ENCODE results near the gene GPR32.
"Not testable (repeated sequence)": the region's sequence is repeated elsewhere in the genome, so short reads cannot be mapped to it uniquely, and the experiment has no call there.

DNA sequence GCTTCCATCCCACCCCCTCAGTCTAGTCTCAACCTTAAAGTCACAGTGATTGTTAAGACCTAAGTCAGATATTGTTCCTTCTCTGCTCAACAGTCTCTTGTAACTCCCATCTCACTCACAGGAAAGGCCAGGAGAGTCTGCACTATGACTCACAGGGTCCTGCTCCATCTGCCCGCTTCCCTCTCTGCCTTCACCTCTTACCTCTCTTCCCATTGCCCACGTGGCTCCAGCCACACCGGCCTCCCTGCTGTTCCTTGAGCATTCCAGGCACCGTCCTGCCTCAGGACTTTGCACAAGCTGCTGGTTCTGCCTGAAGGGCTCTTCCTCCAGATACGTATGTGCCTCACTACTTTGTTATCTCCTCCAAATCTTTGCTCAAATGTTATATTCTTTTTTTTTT is 3.0 kb upstream of the GPR32 start:
- TF ChIP-seq, protein P1, sequence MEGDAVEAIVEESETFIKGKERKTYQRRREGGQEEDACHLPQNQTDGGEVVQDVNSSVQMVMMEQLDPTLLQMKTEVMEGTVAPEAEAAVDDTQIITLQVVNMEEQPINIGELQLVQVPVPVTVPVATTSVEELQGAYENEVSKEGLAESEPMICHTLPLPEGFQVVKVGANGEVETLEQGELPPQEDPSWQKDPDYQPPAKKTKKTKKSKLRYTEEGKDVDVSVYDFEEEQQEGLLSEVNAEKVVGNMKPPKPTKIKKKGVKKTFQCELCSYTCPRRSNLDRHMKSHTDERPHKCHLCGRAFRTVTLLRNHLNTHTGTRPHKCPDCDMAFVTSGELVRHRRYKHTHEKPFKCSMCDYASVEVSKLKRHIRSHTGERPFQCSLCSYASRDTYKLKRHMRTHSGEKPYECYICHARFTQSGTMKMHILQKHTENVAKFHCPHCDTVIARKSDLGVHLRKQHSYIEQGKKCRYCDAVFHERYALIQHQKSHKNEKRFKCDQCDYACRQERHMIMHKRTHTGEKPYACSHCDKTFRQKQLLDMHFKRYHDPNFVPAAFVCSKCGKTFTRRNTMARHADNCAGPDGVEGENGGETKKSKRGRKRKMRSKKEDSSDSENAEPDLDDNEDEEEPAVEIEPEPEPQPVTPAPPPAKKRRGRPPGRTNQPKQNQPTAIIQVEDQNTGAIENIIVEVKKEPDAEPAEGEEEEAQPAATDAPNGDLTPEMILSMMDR (IDR thresholded peaks at IDR 0.05; ENCODE audit: insufficient read depth, low read length, poor library complexity, severe bottlenecking): not testable (repeated sequence)
- TF ChIP-seq EZH2phosphoT487 (conservative IDR thresholded peaks at IDR 0.05; ENCODE audit: low read length): not testable (repeated sequence)
